K562 (cell line): Measurements from ENCODE around the gene ABCC6. TPM values are rescaled to one million over a fixed set of nuclear protein-coding genes. Genes with fewer than 3 reads are reported as not detected.
A peak's percentile ranks its signal among the peaks of the same experiment; 100 is the strongest.

Experiments used
- BRCA1 ChIP-seq, 2 experiments: fragments of 450-650 bp in 1 of 2; sonication (generic) in 1 of 2; formaldehyde crosslinking in 1 of 2; IDR thresholded peaks; 2 replicates each; pipeline versions ENCODE4 v1.5.0 to v1.6.1; 2017 to 2020; ENCODE audit warnings: mild to moderate bottlenecking in 1 of 2, missing genetic modification reagents in 1 of 2
- BRF1 ChIP-seq: IDR thresholded peaks from 3 replicates; pipeline ENCODE4 v1.6.1; 2011; ENCODE audit warnings: borderline replicate concordance, mild to moderate bottlenecking; ENCODE audit not compliant: insufficient read length; ENCODE audit errors: extremely low read depth
- CHCHD3 ChIP-seq: fragments of 250-450 bp; sonication (Bioruptor Pico); IDR thresholded peaks from 2 replicates; pipeline ENCODE4 v2.1.2; 2022; ENCODE audit warnings: mild to moderate bottlenecking
- CREM ChIP-seq: IDR thresholded peaks from 2 replicates; pipeline ENCODE4 v1.6.1; 2014; ENCODE audit warnings: antibody characterized with exemption, low read depth
- E2F1 ChIP-seq: sonication (generic); formaldehyde crosslinking; IDR thresholded peaks from 2 replicates; pipeline ENCODE4 v1.8.1; 2023; ENCODE audit warnings: mild to moderate bottlenecking, missing genetic modification reagents, moderate library complexity
- KDM1A ChIP-seq, 2 experiments: fragments of 450-650 bp; IDR thresholded peaks; 2 replicates each; pipeline ENCODE4 v1.6.1; 2016; ENCODE audit warnings: mild to moderate bottlenecking in 2 of 2
- KDM4B ChIP-seq, 2 experiments: fragments of 450-650 bp in 1 of 2; sonication (generic) in 1 of 2; IDR thresholded peaks; 2 replicates each; pipeline ENCODE4 v1.6.1; 2016 to 2017; ENCODE audit warnings: borderline replicate concordance in 2 of 2, antibody characterized with exemption in 1 of 2, low read depth in 1 of 2, mild to moderate bottlenecking in 1 of 2
- MAFF ChIP-seq: IDR thresholded peaks from 2 replicates; pipeline ENCODE4 v1.6.1; 2012; ENCODE audit warnings: low read length, improper control_type of control experiment
- MCM3 ChIP-seq: fragments of 450-650 bp; IDR thresholded peaks from 2 replicates; pipeline ENCODE4 v1.6.1; 2016
- MLLT1 ChIP-seq, 2 experiments: fragments of 450-650 bp; IDR thresholded peaks; 2 replicates each; pipeline ENCODE4 v1.6.1; 2016
- NFIC ChIP-seq: fragments of 450-650 bp; IDR thresholded peaks from 2 replicates; pipeline ENCODE4 v1.6.1; 2017; ENCODE audit warnings: mild to moderate bottlenecking, inconsistent platforms
- NR2C2 ChIP-seq, 2 experiments: fragments of 200-800 bp in 1 of 2; sonication (Bioruptor generic) in 1 of 2; sonication (generic) in 1 of 2; formaldehyde crosslinking in 1 of 2; IDR thresholded peaks; 2 replicates each; pipeline versions ENCODE4 v1.6.1 to v1.8.0; 2016 to 2022; ENCODE audit warnings: mild to moderate bottlenecking in 1 of 2, missing compliant biosample characterization in 1 of 2, missing genetic modification characterization in 1 of 2, missing genetic modification reagents in 1 of 2
- NR2F6 ChIP-seq: fragments of 450-650 bp; formaldehyde crosslinking; IDR thresholded peaks from 2 replicates; pipeline ENCODE4 v1.4.0; 2020; ENCODE audit warnings: mild to moderate bottlenecking
- POLR2AphosphoS2 ChIP-seq: IDR thresholded peaks from 2 replicates; pipeline ENCODE4 v1.6.1; 2012; ENCODE audit warnings: low read length, improper control_type of control experiment
- SAP30 ChIP-seq: fragments of 200-600 bp; sonication (generic); IDR thresholded peaks from 2 replicates; pipeline ENCODE4 v1.6.1; 2012; ENCODE audit warnings: borderline replicate concordance, low read depth, mild to moderate bottlenecking, moderate library complexity, low read length, control low read depth, inconsistent platforms; ENCODE audit not compliant: insufficient read depth, poor library complexity, severe bottlenecking
- SP1 ChIP-seq: sonication (generic); formaldehyde crosslinking; IDR thresholded peaks from 2 replicates; pipeline ENCODE4 v1.8.1; 2022; ENCODE audit warnings: mild to moderate bottlenecking, missing genetic modification reagents
- TBP ChIP-seq: optimal IDR thresholded peaks from 2 replicates; pipeline ENCODE3; 2011; ENCODE audit warnings: low read depth, low read length, improper control_type of control experiment
- ZNF23 ChIP-seq: fragments of 250-450 bp; sonication (Bioruptor Pico); IDR thresholded peaks from 2 replicates; pipeline ENCODE4 v1.4.0; 2020; ENCODE audit warnings: mild to moderate bottlenecking
- polyA plus RNA-seq, 8 experiments: library from polyadenylated mRNA; depleted of rRNA in 4 of 8; stranded (reverse) in 5 of 8; unstranded in 3 of 8; fragments of >200 nt; fragmentation: Nextera tagmentation in 2 of 8; fragmentation: Illumina TruSeq in 1 of 8; extraction: Ambion mirVana in 2 of 8; extraction: Trizol in 1 of 8; gene quantifications; 2 replicates each; pipeline versions ENCODE4 v1.2.1 to v1.2.3, GENCODE V29; 2011 to 2014; ENCODE audit warnings: inconsistent platforms in 1 of 8, missing spikeins in 1 of 8
- total RNA-seq, 7 experiments: library from RNA; depleted of rRNA in 6 of 7; stranded (reverse); fragments of >200 nt in 6 of 7; fragmentation: Illumina TruSeq in 2 of 7; extraction: Trizol in 2 of 7; gene quantifications; 2 replicates each; pipeline versions ENCODE4 v1.2.1 to v1.2.3, GENCODE V29; 2011 to 2021; ENCODE audit warnings: low replicate concordance in 1 of 7
- TF ChIP-seq, protein P1 (sequence below): fragments of 450-650 bp; formaldehyde crosslinking; IDR thresholded peaks from 2 replicates; pipeline ENCODE4 v1.4.0; 2020; ENCODE audit warnings: mild to moderate bottlenecking, moderate library complexity
- TF ChIP-seq, protein P2 (sequence below): fragments of 450-650 bp; formaldehyde crosslinking; conservative IDR thresholded peaks from 2 replicates; pipeline ENCODE4 v1.4.0; 2022; ENCODE audit warnings: mild to moderate bottlenecking, missing genetic modification characterization

Gene ABCC6
- total and polyA plus RNA-seq, 9 of the 15 experiments (the other 6 are each of a cell fraction or from before 2014, with no cell fraction given), result 0.03 to 0.46 (median 0.07) TPM; not detected in 4

GRCh38 chr16:16121185-16121727, 102.0 kb downstream of the ABCC6 start (continued):
- no peak for TF ChIP-seq E2F1
- TF ChIP-seq, protein P1, sequence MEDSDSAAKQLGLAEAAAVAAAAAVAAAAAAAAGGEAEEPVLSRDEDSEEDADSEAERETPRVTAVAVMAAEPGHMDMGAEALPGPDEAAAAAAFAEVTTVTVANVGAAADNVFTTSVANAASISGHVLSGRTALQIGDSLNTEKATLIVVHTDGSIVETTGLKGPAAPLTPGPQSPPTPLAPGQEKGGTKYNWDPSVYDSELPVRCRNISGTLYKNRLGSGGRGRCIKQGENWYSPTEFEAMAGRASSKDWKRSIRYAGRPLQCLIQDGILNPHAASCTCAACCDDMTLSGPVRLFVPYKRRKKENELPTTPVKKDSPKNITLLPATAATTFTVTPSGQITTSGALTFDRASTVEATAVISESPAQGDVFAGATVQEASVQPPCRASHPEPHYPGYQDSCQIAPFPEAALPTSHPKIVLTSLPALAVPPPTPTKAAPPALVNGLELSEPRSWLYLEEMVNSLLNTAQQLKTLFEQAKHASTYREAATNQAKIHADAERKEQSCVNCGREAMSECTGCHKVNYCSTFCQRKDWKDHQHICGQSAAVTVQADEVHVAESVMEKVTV (CRISPR knock-in tag), result no peak
- no peak for TF ChIP-seq MAFF
- TF ChIP-seq BRCA1 (IDR thresholded peaks at IDR 0.05), result no peak
- TF ChIP-seq BRCA1 (CRISPR knock-in tag; IDR thresholded peaks at IDR 0.05), result no peak
- TF ChIP-seq KDM4B (IDR thresholded peaks at IDR 0.05; ENCODE audit: borderline replicate concordance in 2 of 2, low read depth in 1 of 2), result no peak
- no peak for TF ChIP-seq POLR2AphosphoS2
- TF ChIP-seq BRF1, result no peak
- TF ChIP-seq SAP30, result no peak
- TF ChIP-seq SP1 (CRISPR knock-in tag), result no peak
- TF ChIP-seq MCM3, result no peak
- TF ChIP-seq MLLT1 (IDR thresholded peaks at IDR 0.05), result no peak
- no peak for TF ChIP-seq NR2F6 (CRISPR knock-in tag)
- no peak for TF ChIP-seq CHCHD3
- no peak for TF ChIP-seq CREM
- TF ChIP-seq NR2C2 (CRISPR knock-in tag; IDR thresholded peaks at IDR 0.05), result no peak
- TF ChIP-seq NR2C2 (tag; IDR thresholded peaks at IDR 0.05), result peak; percentile 31; the same call in 1 of the 2 replicates
- TF ChIP-seq KDM1A (IDR thresholded peaks at IDR 0.05), result peak; percentile 55 to 79
- TF ChIP-seq ZNF23, result no peak
- TF ChIP-seq, protein P2, sequence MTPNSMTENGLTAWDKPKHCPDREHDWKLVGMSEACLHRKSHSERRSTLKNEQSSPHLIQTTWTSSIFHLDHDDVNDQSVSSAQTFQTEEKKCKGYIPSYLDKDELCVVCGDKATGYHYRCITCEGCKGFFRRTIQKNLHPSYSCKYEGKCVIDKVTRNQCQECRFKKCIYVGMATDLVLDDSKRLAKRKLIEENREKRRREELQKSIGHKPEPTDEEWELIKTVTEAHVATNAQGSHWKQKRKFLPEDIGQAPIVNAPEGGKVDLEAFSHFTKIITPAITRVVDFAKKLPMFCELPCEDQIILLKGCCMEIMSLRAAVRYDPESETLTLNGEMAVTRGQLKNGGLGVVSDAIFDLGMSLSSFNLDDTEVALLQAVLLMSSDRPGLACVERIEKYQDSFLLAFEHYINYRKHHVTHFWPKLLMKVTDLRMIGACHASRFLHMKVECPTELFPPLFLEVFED (CRISPR knock-in tag), result no peak
- no peak for TF ChIP-seq TBP
- TF ChIP-seq NFIC, result peak; percentile 72; the same call in 1 of the 2 replicates
